Activated T-cell treated with anti-CD3 and anti-CD28 coated beads, Interleukin-2, amount 50 U/mL, for 1 hour (primary cell): ENCODE data around the gene PRRX2.
A peak's percentile ranks its signal among the peaks of the same experiment; 100 is the strongest.
"Not testable (repeated sequence)": the region's sequence is repeated elsewhere in the genome, so short reads cannot be mapped to it uniquely, and the experiment has no call there.

Experiments used
- DNase-seq: peaks from one replicate; pipeline ENCODE4 v3.0.0-alpha.2; 2020

PRRX2 gene

DNA sequence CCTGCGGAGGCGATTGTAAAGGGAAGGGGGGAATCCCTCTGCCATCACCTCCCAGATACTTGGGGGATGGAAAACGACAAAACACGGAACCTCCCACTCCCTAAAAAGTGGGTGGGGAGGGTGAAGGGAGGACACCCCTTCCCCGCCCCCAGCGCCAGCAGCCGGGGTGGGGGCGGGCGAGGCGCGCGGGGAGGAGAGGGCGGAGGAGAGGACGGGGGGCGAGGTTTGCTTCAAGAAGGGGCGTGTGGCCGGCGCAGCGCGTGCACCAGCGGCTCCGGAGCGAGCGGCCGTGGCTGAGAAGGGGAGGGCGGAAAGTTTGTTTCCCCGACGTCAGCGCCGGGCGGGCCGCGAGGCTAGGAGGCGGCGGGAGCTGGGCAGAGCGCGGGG lies at the start of gene PRRX2:
Gene PRRX2 (plus strand): TSS at position 259 of the 387 bp plus-strand sequence. CDS start 221 bp downstream, outside the sequence.
- peak; percentile 51 for DNase-seq

DNA sequence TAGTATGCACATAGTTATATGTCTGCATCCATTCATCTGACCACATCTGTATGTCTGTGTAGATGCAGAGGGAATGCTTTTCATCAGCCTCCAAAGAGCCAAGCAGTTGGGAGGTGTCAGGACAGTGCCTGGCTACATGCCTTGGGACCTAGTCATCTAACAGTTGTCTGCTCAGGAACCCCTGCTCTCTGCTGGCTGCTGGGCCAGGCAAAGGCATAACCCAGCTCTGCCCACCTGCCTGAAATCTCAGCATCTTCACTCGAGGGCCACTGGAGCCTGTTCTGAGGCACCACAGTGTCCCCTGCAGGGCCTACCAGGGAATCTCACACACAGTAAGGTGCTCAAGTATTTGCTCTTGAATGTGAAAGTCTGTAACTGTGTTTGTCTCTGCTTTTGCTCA lies 48.3 kb upstream of the PRRX2 start:
- no peak for DNase-seq

DNA sequence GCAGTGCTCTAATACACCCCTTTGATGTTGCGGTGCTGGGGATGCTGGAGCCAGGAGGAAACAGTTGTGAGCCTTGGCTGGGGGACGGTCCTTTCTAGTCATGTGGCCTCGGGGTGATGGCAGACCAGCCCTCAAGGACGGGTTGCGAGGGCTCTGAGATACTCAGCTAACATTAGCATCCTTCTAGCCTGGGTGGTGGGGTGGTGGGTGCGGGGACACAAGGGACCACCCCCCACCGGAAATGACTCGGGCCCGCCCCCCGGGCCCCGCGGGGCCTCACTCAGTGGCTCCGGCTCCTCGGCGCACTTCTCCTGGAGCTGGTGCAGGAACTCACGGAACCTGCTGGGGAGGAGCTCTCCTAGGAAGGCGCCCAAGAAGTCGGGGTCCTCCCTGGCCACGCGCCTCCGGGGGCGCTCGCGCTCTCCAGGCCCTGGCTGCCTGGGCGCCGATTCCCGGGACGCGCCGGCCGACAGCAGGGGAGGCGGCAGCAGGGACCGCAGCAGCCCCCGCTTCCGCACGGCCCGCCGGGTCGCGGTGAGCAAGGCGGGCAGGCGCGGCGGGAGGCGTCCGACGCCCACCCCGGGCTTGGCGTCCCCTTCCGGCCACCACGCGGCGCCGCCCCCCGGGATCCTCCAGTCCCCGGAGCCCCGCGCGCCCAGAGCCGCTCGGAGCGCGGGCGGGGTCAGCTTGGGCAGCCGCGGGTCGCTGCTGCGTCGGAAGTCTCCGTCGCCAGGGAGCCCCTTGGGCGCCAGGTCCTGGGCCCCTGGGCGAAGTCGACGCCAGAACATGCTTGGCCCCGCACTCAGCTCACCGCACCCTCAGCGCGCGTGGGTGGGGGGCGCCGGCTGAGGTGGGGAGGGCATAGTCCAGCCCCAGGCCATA lies 45.4 kb upstream of the PRRX2 start:
- peak; percentile 44 for DNase-seq

DNA sequence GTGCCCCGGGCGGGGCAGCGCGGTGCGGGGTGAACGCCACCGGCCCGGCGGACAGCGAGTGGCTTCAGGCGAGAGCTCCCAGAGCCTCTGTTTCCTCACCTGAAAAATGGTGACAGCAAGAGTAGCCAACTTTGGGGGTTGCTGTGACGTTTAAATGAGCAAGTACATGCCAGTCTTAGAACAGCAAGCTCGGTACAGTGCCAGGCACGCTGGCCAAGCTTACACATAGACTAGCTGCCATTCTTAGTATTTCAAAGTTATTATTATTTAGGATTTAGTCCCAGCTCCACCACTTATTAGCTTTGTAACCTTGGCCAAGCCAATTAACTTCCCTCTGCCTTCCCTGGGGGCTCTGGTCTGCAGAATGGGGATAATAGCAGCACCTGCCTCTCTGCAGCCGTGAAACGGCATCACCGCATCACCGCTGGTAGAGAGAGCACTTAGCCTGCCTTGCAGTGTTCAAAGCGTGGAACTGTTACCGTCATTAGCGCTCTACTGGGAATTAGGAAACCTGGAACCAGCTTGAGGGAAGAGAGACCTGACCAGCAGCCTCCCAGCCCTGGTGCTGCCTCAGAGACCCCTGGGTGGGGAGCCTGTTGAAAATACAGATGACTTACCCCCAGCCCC lies 44.7 kb upstream of the PRRX2 start, which contains the start of gene C9orf50:
Gene C9orf50 (minus strand): TSS at position 433 of the 627 bp plus-strand sequence. CDS start 527 bp downstream, outside the sequence.
- no peak for DNase-seq

DNA sequence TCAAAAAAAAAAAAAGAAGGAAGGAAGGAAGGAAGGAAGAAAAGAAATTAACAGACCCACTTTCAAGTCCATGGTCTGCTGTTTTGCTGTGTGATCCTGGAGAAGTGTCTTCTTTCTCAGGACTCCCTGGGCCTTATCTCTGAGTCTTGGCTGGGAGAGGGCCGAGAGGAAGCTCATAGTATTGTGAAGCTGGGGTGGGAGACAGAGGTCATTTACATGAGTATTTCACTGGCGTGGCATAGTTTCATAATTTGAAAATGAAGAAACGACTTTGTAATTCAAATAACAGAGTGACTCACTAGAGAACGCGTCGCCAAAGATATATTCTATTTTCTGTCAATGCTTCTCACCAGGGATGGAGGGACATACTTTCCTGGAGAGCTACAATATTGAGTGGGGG lies 42.1 kb upstream of the PRRX2 start:
- no peak for DNase-seq

DNA sequence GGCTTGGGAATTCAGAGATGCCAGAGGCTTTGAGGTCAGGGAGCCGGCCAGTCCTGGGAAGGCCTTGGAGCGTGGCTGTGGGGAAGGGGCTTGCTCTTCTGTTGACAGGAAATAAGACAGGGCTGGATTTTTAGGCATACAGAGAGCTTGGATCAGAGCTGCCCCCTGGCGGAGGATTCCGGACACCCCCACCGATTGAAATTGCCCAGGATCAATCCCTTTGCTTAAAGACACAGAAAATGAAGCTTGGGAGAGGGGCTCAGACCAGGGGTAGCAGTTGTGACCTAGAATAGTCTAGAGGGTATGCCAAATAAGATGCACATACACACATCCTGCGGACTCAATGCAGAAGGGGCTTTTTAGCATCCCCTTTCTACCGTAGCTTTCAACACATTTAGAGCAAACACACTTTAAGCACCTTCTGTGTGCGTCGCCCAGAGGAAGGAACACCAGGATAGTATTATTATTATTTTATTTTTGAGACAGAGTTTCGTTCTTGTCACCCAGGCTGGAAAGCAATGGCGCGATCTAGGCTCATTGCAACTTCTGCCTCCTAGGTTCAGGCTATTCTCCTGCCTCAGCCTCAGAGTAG lies 41.2 kb upstream of the PRRX2 start:
- peak; percentile 74 for DNase-seq

DNA sequence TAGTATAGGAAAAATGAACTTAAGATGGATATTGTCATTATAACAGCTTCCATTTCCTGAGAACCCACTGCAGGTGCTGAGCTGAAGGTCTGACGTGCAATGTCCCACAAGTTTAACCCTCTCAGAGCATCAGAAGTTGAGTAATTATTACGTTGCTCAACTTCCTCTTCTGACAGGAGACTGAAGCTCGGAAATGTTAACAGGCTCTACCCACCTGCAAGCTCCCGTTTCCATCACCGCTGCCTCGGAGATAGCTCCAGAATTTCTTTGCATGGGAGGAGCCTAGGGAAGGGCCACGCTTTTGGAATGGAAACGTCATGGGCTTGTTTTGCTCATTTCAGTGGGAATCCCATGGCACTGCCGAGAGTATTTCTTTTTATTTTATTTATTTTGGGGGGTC lies 40.5 kb upstream of the PRRX2 start:
- DNase-seq: peak; percentile 32

DNA sequence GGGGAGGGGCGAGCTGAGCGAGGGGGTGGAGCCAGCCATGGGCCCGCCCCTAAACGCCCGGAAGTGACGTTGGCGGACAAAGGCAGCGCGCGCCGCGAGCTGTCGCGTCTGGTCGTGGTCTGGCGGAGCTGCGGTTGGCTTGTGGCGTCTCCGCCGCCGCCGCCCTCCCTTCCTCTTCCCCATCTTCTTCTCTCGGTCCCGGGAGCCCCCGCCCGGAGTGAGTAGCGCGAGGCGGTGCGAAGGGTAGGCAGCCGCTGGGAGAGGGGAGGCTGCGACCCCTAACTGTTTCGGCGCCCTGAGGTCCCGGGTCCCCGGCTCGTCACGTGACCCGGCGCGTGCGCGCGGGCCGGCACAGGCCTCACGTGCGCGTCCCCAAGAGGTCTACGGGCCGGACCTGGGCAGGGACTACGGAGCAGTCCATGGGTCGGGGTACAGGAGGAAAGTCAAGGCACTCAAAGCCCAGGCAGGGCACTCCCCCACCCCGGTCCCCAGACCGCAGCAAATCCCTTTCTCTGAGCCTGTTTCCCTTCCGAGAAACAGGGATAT lies 39.3 kb upstream of the PRRX2 start, which contains the start of gene NTMT1:
Gene NTMT1 (plus strand): TSS at position 85 of the 546 bp plus-strand sequence. CDS start 6,541 bp downstream, outside the sequence.
- DNase-seq: peak; percentile 98

DNA sequence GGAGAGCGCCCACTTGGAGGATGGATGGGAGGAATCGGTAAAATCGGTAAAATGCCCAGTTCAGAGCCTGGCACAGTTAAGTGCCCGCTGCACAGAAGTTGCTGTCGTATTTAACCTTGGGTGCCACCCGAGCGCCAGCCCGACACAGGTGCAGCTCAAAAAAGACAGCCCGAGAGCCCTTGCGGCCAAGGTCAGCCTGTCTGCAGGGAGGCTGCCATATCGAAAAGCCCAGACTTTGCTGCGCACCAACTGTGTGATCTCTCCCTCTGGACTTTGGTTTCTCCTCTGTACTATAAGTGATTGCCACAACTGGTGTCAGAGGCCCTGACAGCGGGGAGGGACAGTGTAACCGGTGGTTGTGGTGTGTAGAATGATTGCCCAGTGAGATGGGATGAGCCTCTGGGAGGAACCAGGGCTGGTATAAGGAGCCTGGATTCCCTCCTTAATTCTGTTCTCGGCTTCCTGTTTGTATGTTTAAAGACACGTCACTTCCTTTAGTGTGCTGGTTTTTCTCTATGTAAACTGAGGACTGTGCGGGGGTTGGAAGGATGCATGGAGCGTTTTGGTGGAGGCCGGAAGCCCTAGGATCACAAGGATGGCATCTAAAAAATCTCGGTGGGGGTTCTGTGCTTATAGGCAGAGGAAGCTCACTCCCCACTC lies 38.7 kb upstream of the PRRX2 start:
- peak; percentile 61 for DNase-seq

DNA sequence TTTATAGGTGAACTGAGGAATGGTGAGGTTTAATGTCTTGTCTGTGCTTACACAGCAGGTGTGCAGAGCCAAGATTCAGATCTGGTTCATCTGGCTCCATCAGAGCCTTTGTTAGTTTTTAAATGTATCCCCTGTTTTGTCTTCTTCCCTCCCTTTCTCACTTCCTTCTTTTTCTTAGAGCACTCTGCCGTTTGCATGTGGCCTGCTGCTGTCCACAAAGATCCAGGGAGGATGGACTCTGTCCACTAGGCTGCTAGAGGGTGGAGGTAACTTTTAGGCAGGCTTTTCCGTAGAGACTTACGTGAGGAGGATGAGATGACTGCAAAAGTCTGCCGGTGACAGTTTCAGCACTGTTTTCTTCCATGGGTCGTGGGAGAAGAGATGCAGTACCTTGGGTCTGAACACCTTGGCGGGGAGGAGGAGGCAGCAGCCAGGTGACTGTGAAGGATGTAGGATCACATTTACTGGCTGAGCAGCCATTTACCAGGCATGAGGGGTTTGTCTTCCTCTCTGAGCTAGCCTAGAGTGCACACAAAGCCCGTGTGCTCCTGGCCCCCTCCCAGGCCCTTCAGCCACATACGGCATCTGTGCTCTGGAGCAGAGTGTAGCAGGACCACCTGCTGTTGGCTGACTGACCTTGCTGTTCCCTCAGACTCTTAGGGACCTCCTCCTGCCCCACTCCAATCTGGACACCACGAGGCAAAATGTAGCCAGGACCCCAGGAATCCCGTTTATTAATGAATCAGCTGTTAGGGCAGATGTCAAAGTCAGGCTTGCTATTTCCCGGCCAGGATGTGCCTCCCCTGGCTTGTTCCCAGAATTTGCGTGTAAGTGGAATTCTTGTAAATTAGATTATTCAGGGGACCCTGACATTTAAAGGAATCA lies 37.6 kb upstream of the PRRX2 start:
- DNase-seq: no peak

DNA sequence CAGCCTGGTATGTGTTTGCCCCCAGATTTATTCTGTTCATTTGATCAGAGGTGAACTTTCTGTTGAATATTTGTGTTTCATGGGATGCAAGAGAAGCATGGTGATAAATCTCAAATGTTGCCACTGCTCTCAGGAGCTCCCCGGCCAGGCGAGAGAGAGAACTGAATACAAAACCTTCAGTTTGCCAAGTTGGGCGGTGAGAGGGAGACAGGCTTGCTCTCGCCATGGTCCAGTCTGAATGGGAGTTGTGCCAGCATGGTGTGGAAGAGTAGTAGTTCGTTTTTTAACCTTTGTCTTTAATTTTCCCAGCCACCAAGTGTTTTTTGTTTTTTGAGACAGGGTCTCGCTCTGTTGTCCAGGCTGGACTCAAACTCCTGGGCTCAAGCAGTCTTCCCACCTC lies 36.7 kb upstream of the PRRX2 start:
- DNase-seq: no peak

DNA sequence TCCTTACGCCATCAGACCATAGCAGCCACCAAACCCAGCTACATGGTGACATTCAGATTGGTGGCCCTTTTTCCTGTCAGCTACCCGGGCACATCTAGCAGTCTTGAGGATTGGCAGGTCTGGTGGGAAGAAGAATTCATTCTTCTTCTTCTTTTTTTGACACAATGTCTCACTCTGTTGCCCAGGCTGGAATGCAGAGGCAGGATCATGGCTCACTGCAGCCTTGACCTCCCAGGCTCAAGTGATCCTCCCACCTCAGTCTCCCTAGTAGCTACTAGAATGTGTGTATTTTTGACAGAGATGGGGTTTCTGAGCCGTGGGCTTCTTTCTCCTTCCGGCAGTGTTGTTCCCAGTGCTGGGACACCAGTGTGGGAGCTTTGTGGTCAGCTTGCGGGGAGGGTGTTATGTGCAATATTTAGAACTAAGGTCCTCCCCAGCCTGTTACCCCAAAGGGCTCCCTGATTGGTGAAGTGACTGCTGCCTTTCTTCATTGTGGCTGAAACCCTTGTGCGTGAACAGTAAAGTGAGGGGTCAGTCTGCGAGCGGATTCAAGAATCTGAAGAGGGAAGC lies 36.1 kb upstream of the PRRX2 start:
- no peak for DNase-seq

DNA sequence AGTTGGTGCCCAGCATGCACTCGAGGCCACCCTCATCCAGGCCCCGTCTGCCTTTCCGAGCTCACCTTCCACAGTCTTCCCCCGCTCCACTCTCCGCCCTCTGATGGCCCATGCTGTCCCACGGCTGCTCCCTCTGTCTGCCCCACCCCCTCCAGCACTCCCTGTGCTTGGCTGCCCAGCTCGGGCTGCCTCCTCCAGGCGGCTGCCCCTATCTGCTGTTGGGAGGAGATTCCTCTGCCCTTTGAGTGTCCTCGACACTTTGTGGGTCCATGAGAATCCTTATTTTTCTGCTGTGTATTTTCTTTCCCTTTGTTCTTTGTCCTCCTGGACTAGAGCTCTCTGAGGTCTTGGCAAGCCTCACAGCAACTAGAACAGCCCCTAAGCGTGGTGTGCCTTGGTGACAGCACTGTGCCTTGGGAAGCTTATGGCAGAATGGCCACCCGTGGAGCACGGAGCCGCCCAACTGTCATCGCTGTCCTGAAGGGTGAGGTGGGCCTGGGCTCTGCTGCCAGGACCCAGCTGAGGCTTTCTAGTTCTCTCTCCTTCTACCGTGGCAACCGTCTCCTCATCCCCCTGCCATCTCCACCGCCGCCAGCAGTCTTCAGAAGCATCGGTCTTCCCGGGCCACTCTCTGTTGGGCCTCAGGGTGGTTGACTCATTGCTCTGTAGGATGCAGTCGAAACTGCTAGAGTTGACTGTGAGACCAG lies 34.3 kb upstream of the PRRX2 start:
- DNase-seq: no peak

DNA sequence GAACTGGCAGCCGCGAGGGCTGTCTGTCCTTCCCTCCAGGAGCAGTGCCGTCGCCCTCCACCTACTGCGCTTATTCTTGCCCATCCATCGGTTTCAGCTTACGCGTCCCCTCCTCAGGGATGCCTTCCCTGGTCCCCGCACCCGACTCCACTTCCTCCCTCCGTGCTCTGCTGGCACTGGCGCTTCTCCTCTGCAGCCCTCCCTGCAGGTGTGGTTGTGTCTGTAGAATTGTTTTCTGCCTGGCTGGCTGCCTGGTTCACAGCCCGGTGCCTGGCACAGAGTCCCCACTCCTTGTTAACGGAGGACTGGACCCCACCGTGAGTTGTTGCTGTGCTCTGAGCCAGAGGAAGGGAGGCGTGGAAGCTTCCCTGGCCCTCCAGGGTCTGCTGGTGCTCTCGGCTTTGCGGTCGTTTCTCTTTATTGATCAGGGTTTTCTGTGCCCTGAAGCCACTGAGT lies 33.7 kb upstream of the PRRX2 start:
- DNase-seq: no peak

DNA sequence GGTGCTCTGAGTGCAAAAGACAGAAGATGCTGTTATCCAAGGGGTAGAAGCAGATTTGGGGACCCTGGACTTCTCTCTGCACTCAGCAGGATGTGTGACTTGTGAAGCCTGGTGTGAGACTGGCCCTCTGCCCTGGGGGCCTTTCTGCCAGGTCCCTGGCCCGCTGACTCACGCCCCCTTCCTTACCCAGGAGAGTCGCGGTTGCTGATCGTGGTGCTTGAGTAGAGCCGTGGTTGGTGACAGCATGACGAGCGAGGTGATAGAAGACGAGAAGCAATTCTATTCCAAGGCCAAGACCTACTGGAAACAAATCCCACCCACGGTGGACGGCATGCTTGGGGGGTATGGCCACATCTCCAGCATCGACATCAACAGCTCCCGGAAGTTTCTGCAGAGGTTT lies 33.0 kb upstream of the PRRX2 start:
- DNase-seq: no peak

DNA sequence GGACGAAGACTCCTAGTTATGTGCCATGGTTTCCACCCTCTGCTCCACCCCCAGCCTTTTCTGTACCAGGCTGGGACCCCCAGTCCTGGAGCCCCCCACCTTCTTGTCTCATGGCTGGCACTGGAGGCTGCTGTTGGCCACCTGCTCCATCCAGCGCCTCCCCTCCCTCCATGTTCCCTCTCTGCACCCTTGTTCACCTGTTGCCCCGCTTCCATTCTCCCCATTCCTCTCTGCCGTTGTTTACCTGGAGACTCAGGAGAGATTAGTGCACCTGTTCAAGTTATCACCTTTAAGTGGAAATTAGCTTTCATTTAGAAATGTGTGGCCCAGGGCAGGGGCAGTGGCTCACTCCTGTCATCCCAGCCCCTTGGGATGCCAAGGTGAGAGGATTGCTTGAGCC lies 32.2 kb upstream of the PRRX2 start:
- DNase-seq: no peak

DNA sequence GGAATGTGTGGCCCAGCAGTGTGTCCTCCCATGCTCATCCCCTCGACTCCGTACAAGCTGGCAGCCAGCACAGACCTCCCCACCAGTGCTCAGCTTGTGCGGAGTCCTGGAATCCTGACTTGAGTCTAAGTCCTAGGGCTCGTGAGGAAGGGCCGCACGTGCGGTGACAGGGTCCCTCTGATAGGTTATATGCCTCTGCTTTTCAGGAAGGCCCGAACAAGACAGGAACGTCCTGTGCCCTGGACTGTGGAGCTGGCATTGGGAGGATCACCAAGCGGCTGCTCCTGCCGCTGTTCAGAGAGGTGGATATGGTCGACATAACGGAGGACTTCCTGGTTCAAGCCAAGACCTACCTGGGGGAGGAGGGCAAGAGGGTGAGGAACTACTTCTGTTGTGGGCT lies 31.6 kb upstream of the PRRX2 start:
- DNase-seq: no peak

DNA sequence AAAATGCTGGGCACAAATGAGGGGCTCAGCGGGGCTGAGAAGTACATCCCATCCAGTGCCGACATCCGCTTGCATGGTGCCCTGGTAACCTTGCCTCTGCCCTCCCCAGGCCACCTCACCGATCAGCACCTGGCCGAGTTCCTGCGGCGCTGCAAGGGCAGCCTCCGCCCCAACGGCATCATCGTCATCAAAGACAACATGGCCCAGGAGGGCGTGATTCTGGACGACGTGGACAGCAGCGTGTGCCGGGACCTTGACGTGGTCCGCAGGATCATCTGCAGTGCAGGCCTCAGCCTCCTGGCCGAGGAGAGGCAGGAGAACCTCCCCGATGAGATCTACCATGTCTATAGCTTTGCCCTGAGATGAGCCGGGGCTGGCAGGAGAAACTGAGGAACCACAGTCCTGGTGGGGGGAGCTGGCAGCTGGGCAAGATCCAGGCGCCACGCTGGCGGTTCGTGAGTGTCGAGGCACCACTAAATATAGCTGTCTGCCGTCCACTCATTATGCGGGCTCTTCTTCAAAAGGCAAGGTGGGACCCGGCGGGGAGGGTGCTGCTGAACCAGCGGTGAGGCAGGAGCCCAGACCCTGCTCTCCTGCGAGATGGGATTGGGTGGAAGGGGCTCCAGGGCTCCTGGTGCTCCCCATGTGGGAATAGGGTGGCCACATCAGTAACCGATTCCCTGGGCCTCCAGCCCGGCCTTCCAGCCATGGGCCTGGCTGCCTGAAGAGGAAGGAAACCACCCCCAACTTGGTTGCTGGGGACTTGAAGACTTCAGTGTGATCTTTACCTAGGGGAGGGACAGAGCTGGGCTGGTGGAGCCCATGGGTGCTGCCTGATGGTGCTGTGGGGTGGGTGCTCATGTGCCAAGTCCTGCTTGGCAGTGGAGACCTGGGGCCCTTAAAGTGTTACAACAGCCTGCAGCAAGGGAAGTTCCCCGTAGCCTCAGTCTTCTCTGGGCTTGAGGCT lies 30.1 kb upstream of the PRRX2 start:
- no peak for DNase-seq

DNA sequence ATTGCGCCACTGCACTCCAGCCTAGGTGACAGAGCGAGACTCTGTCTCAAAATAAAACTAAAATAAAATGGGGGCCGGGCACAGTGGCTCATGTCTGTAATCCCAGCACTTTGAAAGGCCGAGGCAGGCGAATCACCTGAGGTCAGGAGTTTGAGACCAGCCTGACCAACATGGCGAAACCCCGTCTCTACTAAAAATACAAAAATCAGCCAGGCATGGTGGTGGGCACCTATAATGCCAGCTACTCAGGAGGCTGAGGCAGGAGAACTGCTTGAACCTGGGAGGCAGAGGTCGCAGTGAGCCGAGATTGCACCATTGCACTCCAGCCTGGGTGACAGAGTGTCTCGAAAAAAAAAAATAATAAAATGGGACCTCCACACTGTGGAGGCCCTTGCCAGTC lies 29.1 kb upstream of the PRRX2 start:
- not testable (repeated sequence) for DNase-seq
